Endothelial cell of umbilical vein (primary cell): ENCODE measurements around the gene RAB6B. TPM values are rescaled to one million over a fixed set of nuclear protein-coding genes. Genes with fewer than 3 reads are reported as not detected.

Experiments used
- BruUV-seq: library from RNA; stranded (reverse); fragments of 400-500 nt; replicated peaks from 2 replicates; lab custom pipeline; 2021; lab: Mats Ljungman, UMichigan
- CTCF ChIA-PET: fragments of 300-600, 350-600 bp; sonication (Branson Sonifier 250); formaldehyde crosslinking; loops from one replicate; lab custom pipeline; 2021; ENCODE audit warnings: antibody characterized with exemption, inconsistent platforms; lab: Charles Lee
- POLR2A ChIA-PET: fragments of 300-600, 350-600 bp; sonication (Branson Sonifier 250); formaldehyde crosslinking; loops from one replicate; lab custom pipeline; 2021; ENCODE audit warnings: antibody characterized with exemption, inconsistent platforms; lab: Charles Lee
- DNase-seq: peaks from one replicate; pipeline ENCODE4 v3.0.0-alpha.2; 2011; ENCODE audit warnings: low read depth, low spot score
- FAIRE-seq: peaks from 2 replicates; lab custom pipeline; 2011; peaks lifted over from hg19 to GRCh38; lab: Jason Lieb, UNC
- H2AFZ ChIP-seq: 2 replicates; pipeline ENCODE4 v1.6.0; 2012; ENCODE audit warnings: low read depth, low read length, control low read depth, inconsistent platforms
- H3K27ac ChIP-seq: 2 replicates; pipeline ENCODE4 v1.5.1; 2011; ENCODE audit warnings: low read depth, mild to moderate bottlenecking, control low read depth, low read length, moderate library complexity; ENCODE audit not compliant: insufficient read depth
- H3K27me3 ChIP-seq, 2 experiments: 2 replicates each; pipeline versions ENCODE4 v1.6.0 to v1.6.1; 2011; ENCODE audit warnings: low read length in 2 of 2, mixed read lengths in 1 of 2; ENCODE audit not compliant: control insufficient read depth in 2 of 2, insufficient read depth in 2 of 2
- H3K36me3 ChIP-seq, 2 experiments: 2 replicates in 1 of 2; 3 replicates in 1 of 2; pipeline ENCODE4 v1.5.1; 2011; ENCODE audit warnings: low read length in 2 of 2, mild to moderate bottlenecking in 1 of 2, moderate library complexity in 1 of 2; ENCODE audit not compliant: control insufficient read depth in 2 of 2, insufficient read depth in 2 of 2; ENCODE audit errors: extremely low read depth in 1 of 2
- H3K4me1 ChIP-seq: 3 replicates; pipeline ENCODE4 v1.5.1; 2011; ENCODE audit warnings: mild to moderate bottlenecking, low read length; ENCODE audit not compliant: control insufficient read depth, insufficient read depth; ENCODE audit errors: extremely low read depth
- H3K4me2 ChIP-seq: 2 replicates; pipeline ENCODE4 v1.6.1; 2011; ENCODE audit warnings: low read length, control low read depth, mixed read lengths; ENCODE audit not compliant: insufficient read depth
- H3K4me3 ChIP-seq, 3 experiments: fragments of 200-600 bp in 1 of 3; sonication (generic), shearing (Covaris generic) in 1 of 3; replicated peaks in 1 of 3; 2 replicates each; pipeline ENCODE4 v1.5.1; 2011 to 2016; ENCODE audit warnings: control low read depth in 3 of 3, low read length in 3 of 3, mild to moderate bottlenecking in 2 of 3, inconsistent platforms in 1 of 3, low read depth in 1 of 3, moderate library complexity in 1 of 3; ENCODE audit not compliant: insufficient read depth in 1 of 3
- H3K79me2 ChIP-seq: 2 replicates; pipeline ENCODE4 v1.6.0; 2012; ENCODE audit warnings: low read length, inconsistent platforms; ENCODE audit not compliant: control insufficient read depth, insufficient read depth
- H3K9ac ChIP-seq: replicated peaks from 2 replicates; pipeline ENCODE3; 2011; ENCODE audit warnings: low read length, control low read depth; ENCODE audit not compliant: insufficient read depth; ENCODE audit errors: extremely low read depth
- H3K9me1 ChIP-seq: replicated peaks from 3 replicates; pipeline ENCODE4 v1.6.0; 2011; ENCODE audit warnings: mild to moderate bottlenecking, low read length; ENCODE audit not compliant: control insufficient read depth, insufficient read depth; ENCODE audit errors: extremely low read depth
- H3K9me3 ChIP-seq: replicated peaks from 2 replicates; pipeline ENCODE4 v1.5.1; 2012; ENCODE audit warnings: low read length, inconsistent platforms; ENCODE audit not compliant: control insufficient read depth, insufficient read depth
- H4K20me1 ChIP-seq: replicated peaks from 2 replicates; pipeline ENCODE3; 2011; ENCODE audit warnings: mild to moderate bottlenecking, low read length; ENCODE audit not compliant: control insufficient read depth, insufficient read depth; ENCODE audit errors: extremely low read depth
- CTCF ChIP-seq, 2 donors: IDR thresholded peaks; 1 replicate in 1 of 2; 2 replicates in 1 of 2; pipeline ENCODE4 v1.5.1; 2011; ENCODE audit warnings: low read length in 2 of 2, mild to moderate bottlenecking in 2 of 2, moderate library complexity in 2 of 2, control low read depth in 1 of 2, inconsistent platforms in 1 of 2, low read depth in 1 of 2; ENCODE audit not compliant: insufficient read depth in 1 of 2; ENCODE audit errors: extremely low read depth in 1 of 2
- EZH2 ChIP-seq: IDR thresholded peaks from 2 replicates; pipeline ENCODE4 v1.6.1; 2012; ENCODE audit warnings: borderline replicate concordance, low read depth, mild to moderate bottlenecking, moderate library complexity, low read length, inconsistent platforms; ENCODE audit not compliant: severe bottlenecking
- FOS ChIP-seq: IDR thresholded peaks from 2 replicates; pipeline ENCODE4 v1.6.1; 2011; ENCODE audit warnings: mild to moderate bottlenecking, low read length, moderate library complexity, borderline replicate concordance; ENCODE audit not compliant: insufficient read depth
- GATA2 ChIP-seq: IDR thresholded peaks from 2 replicates; pipeline ENCODE4 v1.7.0; 2011; ENCODE audit warnings: low read depth, mild to moderate bottlenecking, moderate library complexity, mixed read lengths, low read length; ENCODE audit not compliant: insufficient read length, insufficient read depth
- JUN ChIP-seq: IDR thresholded peaks from 2 replicates; pipeline ENCODE4 v1.6.1; 2011; ENCODE audit warnings: borderline replicate concordance, low read depth; ENCODE audit not compliant: insufficient read length, insufficient read depth
- MAX ChIP-seq: IDR thresholded peaks from 2 replicates; pipeline ENCODE4 v1.6.1; 2011; ENCODE audit not compliant: insufficient read depth, insufficient read length
- MYC ChIP-seq: IDR thresholded peaks from one replicate; pipeline ENCODE4 v1.6.1; 2011; ENCODE audit warnings: mild to moderate bottlenecking, low read depth, low read length
- POLR2A ChIP-seq: IDR thresholded peaks from 2 replicates; pipeline ENCODE4 v1.6.1; 2012; ENCODE audit warnings: low read depth, mild to moderate bottlenecking, control low read depth, low read length
- POLR2AphosphoS5 ChIP-seq: IDR thresholded peaks from 2 replicates; pipeline ENCODE4 v1.6.1; 2012; ENCODE audit warnings: low read depth, mild to moderate bottlenecking, control low read depth, low read length, moderate library complexity; ENCODE audit not compliant: insufficient read depth
- dilution Hi-C: fragments of 300-500 bp; cut with MboI; formaldehyde crosslinking; loops from one replicate; pipeline ENCODE4 v1.15.0; 2019; ENCODE audit warnings: low sequenced_read_pairs; ENCODE audit not compliant: extremely low pct_ligation_motif_present
- intact Hi-C: fragments of 100-400 bp; cut with micrococcal nuclease; formaldehyde crosslinking; loops from one replicate; pipeline ENCODE4 v1.10.0; 2022
- polyA plus RNA-seq, 4 experiments: library from polyadenylated mRNA; depleted of rRNA in 3 of 4; stranded (reverse) in 3 of 4; unstranded in 1 of 4; fragments of >200 nt; gene quantifications; 2 replicates each; pipeline versions ENCODE4 v1.2.1 to v1.2.3, GENCODE V29; 2011 to 2012; ENCODE audit warnings: missing spikeins in 1 of 4
- total RNA-seq: library from RNA; stranded (reverse); gene quantifications from 2 replicates; pipeline ENCODE4 v1.2.3, GENCODE V29; 2021

Gene RAB6B
- total and polyA plus RNA-seq, 2 donors (not counting 3 experiments of a cell fraction or from before 2014, with no cell fraction given) = 1.7 to 6.7 TPM

- DNase-seq (no peak), FAIRE-seq (no peak)
- dilution Hi-C loops (loop anchor here (25.0 kb wide), 1 partner anchor 276 kb away; no protein-coding TSS in a partner anchor), intact Hi-C loops (no loop called here)
- H3K36me3 ChIP-seq = no peaks in the 10 kb centered on the region
- ChIA-PET CTCF (interaction anchor here (0.9 to 8.6 kb wide), 4 partner anchors 10 to 276 kb away, joined by 3 to 82 read pairs (median 3); no protein-coding TSS in a partner anchor), POLR2A (no interaction called here)
- BruUV-seq = no TSS peak
- no peak overlapping the region for H3K4me2 ChIP-seq
- no peaks in the 10 kb centered on the region for H3K79me2 ChIP-seq
- H3K9me3 ChIP-seq = no peaks in the 10 kb centered on the region
- no peaks in the 10 kb centered on the region for H3K27me3 ChIP-seq
- H3K27ac ChIP-seq = no peak overlapping the region
- no peak overlapping the region for H3K9ac ChIP-seq
- TF ChIP-seq GATA2 (no peak), MAX (no peak), MYC (no peak), FOS (no peak), JUN (no peak), POLR2A (no peak), EZH2 (no peak), POLR2AphosphoS5 (no peak), CTCF (IDR thresholded peaks at IDR 0.05; ENCODE audit: extremely low read depth in 1 of 2, insufficient read depth in 1 of 2, low read depth in 1 of 2, low read length in 2 of 2) (no peak)
- H3K9me1 ChIP-seq = no peaks in the 10 kb centered on the region
- H3K4me3 ChIP-seq = no peak overlapping the region
- peaks cover under 1% of the 10 kb centered on the region for H3K4me1 ChIP-seq
- no peaks in the 10 kb centered on the region for H4K20me1 ChIP-seq
- H2AFZ ChIP-seq = no peak overlapping the region
Observed at GRCh38 chr3:133935843-133936769, 40.4 kb upstream of the RAB6B start.
